ENCODE results near the gene CEP350.

DNA sequence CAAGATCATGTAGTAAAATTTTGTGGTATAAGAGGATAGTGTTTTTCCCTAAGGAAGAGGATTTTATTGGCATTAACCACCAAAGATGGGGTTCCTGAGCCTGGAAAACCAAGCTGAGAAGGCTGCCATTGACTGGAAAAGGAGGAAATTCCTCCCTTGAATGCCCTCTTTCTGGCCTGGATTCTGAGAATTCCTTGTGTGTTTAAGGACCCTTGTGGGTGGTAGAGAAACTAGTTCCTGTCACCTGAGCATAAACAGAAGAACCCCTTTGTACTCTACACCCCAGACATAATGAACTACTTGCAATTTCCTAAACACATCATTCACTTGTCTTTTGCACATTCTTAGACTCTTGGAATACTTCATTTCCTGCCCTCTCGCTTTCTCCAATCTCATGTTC lies 33.1 kb upstream of the CEP350 start:
- TF ChIP-seq, protein P1, sequence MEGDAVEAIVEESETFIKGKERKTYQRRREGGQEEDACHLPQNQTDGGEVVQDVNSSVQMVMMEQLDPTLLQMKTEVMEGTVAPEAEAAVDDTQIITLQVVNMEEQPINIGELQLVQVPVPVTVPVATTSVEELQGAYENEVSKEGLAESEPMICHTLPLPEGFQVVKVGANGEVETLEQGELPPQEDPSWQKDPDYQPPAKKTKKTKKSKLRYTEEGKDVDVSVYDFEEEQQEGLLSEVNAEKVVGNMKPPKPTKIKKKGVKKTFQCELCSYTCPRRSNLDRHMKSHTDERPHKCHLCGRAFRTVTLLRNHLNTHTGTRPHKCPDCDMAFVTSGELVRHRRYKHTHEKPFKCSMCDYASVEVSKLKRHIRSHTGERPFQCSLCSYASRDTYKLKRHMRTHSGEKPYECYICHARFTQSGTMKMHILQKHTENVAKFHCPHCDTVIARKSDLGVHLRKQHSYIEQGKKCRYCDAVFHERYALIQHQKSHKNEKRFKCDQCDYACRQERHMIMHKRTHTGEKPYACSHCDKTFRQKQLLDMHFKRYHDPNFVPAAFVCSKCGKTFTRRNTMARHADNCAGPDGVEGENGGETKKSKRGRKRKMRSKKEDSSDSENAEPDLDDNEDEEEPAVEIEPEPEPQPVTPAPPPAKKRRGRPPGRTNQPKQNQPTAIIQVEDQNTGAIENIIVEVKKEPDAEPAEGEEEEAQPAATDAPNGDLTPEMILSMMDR (conservative IDR thresholded peaks at IDR 0.05 in 1 of 2, IDR thresholded peaks at IDR 0.05 in 1 of 2; ENCODE audit: extremely low read depth in 1 of 2, insufficient read depth in 1 of 2, low read depth in 1 of 2, low read length in 2 of 2) = no peak
- TF ChIP-seq EZH2 (IDR thresholded peaks at IDR 0.05; ENCODE audit: borderline replicate concordance, low read length) = no peak
